NCI-H146 treated with DMSO at 0.1 percent for 48 hours (cell line): ENCODE results near the gene VCPKMT.
A peak's percentile ranks its signal among the peaks of the same experiment; 100 is the strongest.

Experiments used
- DNase-seq: peaks from one replicate; lab custom pipeline; 2025; ENCODE audit not compliant: unreplicated experiment; lab: John Stamatoyannopoulos, UW

VCPKMT gene

DNA sequence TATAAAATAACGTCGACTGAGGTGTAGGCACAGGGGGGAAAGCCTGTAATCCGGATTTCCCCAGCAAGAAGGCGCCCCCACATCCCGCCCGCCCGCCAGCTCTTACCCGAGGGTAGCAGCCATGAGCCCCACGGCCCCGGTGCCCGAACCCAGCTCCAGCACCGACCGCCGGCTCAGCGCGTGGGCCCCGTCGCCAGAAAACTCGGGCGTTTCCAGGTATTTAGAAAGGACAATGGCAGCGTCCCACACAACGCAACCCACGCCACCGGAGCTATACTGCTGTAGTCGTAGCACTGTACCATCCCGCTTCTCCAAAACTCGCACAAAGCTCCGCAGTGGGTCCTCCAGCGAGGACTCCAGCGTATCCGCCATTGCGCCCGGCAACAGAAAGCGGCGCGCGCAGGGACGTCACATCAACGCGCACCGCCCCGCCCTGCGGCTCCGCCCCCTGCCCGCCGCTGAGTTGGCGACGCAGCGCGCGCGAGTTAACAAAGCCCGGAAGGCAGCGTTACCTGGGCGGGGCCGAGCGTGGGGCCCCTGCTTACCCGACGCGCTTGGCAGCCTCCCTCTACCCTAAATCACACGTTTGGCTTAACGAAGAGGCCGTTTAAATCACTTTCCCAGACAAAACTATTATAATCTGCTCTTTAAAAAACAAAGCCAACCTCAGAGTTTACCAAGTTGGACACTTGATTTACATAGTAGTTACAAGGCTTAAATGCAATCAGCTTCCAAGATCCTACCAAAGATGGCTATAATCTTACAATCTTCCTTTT, at the start of gene VCPKMT:
TSS of gene VCPKMT (minus strand) at position 392 of the 776 bp plus-strand sequence. CDS start at position 372, 20 bp downstream.
- DNase-seq = peak; percentile 81

DNA sequence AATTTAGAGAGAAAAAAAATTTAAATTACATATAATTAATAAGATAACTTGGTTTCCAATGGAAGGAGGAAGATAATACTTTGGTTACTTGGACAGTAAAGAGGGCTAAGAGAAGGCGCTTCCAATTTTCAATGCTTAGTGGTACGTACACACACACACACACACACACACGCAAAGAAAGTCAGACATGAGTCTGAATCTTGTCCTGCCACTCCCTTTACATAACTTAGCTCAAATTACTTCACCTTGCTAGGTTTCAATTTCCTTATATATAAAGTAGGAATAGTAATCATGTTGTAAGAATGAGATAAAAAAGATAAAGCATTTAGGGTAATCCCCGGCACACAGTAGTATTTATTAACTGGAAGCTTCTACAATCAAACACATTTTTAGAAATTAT, 39.7 kb upstream of the VCPKMT start:
- DNase-seq = no peak

DNA sequence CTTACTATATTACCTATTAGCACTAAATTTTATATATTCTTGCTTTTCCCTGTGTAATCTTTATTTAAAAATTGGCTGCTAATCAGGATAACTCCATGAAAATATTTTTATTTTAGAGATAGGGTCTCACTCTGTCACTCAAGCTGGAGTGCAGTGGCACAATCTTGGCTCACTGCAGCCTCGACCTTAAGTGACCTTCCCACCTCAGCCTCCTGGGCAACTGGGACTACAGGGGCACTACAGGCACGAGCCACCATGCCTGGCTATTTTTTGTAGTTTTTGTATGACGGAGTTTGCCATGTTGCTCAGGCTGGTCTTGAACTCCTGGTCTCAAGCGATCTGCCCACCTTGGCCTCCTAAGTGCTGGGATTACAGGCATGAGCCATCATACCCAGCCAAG, 32.4 kb upstream of the VCPKMT start:
- DNase-seq = no peak

DNA sequence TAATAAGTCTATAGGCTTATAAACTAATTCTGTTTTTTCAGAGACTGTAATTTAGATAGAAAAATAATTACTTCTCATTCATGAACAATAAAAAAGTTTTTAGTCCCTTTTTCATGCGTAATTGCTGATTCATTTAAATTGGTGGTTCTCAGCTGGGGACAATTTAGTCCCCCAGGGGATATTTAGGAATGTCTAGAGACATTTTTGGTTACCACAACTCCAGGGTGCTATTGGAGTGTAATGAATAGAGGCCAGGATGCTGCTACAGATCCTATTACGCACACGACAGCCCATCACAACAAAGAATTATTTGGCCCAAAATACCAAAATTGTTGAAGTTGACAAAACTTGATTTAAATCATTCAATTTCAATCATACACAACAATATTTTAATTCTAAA, 22.8 kb upstream of the VCPKMT start:
- no peak for DNase-seq

DNA sequence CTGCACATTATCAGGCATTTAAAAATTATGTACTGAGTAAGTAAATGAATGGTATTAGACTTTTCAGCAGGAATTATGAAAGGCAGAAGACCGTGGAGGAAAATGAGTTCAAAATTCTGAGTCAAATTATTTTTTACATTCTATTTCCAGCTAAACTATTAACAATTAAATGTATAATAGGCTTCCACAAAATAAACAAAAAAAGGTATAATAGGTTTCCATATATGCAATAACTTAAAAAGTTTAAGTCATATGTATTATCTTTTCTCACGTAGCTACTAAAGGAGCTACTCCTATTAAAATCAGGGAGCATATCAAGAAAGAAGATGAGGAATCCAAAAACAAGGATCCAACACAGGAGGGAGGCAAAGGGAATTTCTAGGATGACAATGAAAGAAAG, 11.4 kb upstream of the VCPKMT start:
- DNase-seq = no peak

DNA sequence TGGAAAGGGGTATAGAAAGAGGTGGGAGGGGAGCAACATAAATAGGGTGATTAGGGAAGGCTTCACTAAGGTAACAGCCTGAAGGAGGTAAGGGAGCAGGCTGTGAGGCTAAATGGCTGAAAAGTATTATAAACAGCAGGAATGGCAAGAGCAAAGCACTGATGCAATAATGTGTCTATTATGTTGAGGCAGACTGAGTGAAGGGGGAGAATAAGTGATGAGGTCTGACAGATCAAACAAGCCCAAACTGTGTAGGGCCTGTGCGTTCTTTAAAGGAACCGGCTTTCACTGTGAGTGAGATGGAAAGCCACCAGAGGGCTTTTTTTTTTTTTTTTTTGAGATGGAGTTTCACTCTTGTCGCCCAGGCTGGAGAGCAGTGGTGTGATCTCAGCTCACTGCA, 6.7 kb upstream of the VCPKMT start:
- peak; percentile 50 for DNase-seq

DNA sequence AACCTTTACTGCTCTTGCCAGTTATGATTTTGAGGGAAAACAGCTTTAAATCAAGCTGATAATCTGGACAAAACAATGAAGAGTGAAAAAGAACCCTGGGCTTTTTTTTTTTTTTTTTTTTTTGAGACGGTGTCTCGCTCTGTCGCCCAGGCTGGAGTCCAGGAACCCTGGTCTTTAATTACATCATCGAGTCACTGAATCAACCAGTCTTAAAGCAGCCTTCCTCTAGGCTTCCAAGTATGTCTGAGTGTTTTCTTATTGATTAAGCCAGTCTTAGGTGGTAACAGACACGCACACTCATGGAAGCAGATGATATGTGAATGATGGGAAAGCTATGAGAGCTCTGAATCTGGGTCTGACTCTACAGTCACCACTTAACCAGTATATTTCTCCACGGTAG, 5.9 kb upstream of the VCPKMT start:
- no peak for DNase-seq

DNA sequence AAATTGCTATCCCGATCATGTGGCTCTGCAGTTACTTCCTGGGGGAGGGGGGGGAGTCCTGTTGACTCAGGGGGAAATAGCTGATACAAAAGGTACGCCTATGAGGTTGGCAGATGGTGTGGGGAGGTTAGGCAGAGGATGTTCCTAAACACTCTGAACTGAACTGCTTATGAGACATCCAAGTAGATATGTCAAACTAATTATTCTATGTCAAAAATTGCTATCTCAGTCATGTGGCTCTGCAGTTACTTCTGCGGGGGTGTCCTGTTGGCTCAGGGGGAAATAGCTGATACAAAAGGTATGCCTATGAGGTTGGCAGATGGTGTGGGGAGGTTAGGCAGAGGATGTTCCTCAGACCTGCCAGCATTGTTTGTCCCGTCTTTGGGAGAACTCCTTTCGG, 5.1 kb upstream of the VCPKMT start:
- no peak for DNase-seq

DNA sequence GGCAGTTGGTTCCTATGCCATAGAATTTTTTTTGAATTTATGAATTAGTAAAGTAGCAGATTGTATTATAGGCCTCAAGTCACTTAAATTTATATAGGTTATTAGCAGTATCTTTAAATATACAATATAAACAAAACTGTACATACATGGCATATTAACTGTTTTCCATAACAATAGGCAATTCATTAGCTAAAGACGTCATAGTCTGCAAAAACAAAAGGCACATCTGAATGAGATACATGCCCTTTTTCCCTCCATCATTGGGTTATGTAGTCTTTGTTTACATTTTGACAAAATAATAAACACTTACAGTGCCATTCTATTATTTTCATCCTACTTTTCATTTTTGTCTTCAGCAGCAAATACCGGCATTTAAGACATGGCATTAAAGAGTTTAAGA, 1.1 kb upstream of the VCPKMT start:
- no peak for DNase-seq

DNA sequence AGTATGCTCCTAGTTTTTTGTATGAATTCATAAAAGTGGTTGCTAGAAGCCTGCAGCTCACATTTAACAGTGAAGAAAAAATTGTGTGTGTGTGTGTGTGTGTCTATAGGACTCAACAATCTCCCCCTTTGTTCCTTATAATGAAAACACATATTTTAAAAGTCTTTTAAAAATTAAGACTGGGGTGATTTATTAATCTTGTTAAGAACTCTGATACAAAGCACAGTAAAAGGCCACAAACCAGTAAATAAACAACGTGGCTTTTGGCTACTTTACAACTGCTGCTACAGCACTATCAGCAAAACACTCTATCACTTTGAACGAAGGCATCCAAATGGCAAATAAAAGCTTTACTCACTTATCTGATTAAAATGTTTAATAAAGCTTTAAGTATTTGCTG, 594 bp upstream of the VCPKMT start:
- DNase-seq = peak; percentile 47

DNA sequence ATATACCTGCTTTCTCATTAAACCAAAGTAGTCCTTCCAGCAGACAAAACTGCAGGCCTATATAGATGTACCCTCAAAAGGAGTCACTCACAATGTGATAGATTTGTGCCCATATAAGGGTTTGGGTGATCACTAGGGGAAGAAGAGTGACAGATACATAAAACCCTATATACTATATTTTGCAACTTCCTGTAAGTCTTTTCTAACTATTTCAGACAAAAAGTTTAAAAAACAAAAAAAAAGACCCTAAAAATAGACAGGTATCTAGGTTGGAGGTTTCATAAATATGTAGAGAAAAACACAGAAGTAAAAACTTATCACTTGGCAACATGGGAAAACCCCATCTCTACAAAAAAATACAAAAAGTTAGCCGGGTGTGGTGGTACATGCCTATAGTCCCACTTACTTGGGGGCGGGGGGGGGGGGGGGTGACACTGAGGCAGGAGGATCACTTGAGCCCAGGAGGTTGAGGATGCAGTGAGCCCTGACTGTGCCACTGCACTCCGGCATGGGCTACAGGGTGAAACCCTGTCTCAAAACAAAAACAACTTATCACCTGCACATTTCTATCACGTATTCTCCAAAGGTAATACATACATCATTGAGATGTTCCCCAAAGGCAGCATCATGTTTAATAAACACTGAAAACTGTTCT, 2.9 kb downstream of the VCPKMT start:
- no peak for DNase-seq

DNA sequence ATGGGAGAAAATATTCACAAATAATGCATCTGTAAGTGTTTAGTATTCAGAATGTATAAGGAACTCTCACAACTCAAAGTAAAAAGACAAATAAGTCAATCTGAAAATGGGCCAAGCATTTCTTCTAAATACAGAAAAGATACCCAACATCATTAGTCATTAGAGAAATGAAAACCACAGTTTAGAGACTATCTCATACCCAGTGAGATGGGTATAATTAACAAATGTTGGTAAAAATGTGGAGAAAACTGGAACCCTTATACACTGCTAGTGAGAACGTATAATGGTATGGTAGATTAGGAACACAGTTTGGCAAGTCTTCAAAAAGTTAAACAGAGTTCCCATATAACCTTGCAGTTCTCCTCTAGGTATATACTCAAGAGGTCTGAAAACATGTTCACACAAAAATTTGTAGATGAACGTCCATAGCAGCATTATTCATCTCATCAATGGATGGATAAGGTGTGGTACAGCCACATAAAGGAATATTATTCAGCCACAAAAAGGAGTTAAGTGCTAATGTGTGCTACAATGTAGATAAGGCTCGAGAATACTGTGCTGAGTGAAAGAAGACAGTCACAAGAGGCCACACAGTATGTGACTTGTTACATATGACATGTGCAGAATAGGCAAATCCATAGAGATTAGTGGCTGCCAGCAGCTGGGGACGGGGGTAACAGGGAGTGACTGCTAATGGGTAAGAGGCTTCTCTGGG, 5.9 kb downstream of the VCPKMT start:
- no peak for DNase-seq

DNA sequence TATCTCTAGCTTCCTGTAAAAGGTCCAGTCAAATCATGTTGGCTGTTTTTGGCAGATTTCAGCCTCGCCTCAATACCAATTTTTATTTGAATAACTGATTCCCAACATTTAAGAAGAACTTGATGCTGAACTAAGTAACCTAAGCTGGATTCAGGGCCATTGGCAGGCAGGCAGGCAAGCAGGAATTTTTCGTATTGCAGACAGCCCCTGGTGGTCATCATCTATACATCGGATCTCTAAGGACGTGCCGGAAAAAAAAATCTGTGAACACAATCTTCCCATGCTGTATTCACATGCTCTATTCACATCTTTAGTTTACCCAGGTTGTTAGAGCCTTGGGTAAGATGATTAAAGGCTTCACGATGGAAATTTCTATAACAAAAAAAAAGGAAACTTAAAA, 7.0 kb downstream of the VCPKMT start:
- no peak for DNase-seq

DNA sequence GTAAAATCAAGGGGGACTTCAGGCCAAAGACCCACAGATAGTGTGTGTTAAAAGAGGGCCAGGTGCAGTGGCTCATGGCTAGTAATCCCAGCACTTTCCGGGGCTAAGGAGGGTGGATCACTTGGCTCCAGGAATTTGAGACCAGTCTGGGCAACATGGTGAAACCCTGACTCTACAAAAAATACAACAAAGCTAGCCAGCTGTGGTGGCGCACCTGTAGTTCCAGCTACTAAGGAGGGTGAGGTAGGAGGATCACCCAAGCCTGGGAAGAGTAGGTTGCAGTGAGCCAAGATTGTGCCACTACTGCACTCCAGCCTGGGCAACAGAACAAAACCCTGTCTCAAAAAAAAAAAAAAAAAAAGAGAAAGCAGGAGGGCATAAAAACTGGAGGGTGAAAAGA, 8.5 kb downstream of the VCPKMT start:
- no peak for DNase-seq

DNA sequence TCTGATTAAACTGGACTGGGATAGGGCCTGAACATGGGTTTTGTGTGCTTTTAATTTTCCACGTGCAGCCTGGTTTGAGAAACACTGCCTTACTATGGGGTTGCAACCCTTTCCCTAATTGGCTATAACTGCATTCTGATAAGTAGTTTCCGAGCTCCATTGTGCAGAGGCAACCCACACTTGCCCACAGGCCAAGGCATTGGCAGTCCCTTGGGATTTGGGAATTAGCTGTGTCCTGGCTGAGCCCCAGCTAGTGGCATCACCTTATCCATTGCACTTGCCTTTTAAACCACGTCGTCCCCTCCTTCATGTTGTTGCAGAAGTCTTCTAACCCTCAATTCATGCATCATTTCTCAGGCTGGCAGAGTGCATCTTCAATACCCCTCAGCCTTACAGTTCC, 10.2 kb downstream of the VCPKMT start:
- DNase-seq = no peak

DNA sequence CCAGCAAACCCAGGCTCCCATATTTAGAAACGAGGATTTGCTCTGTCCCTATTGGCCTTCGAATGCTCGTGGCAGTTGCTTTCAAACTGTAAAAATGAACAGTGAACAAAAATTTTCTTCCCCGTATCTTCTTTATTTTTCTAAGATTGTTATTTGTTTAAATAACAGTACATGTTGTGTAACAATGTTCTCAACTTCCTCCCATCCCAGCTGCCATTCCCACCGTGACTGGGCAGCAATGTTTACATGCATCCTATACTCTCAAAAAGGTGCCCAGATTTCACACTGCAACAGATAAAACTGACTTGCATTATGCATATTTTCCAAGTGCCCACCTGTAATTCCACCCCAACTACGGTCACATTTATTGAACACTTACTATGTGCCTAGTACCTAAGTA, 12.8 kb downstream of the VCPKMT start:
- DNase-seq = no peak

DNA sequence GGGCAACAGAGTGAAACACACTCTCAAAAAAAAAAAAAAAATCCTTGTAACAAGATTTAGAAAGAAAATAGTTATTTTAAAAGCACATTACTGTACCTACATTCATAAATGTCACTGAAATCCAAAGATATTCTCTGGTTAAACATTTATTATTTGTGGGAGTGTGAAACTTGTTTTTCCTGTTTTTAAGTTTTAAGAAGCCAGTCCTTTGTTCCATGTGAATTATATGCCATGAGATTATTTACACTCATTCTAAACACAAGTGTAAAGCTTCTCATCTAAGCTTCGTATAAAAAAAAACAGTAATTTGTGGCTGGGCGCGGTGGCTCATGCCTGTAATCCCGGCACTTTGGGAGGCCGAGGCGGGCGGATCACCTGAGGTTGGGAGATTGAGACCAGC, 15.0 kb downstream of the VCPKMT start:
- DNase-seq = no peak

DNA sequence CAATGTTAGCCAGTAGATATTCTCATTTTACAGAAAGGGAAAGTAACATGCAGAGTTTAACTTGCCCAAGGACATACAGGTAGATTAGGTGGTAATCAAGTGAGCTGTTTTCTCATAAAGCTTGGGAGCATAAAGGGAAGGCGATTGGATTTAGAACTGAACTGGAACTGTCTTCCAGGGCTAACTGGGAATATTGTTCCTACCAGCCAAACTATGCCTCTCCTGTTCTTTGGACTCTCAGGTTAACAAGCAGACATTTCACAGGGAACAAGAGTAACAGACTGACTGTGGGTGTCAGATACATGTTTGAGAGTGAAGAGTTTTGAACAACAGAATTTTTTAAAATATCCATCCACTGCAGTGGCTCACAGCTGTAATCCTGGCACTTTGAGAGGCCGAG, 15.6 kb downstream of the VCPKMT start:
- DNase-seq = no peak

DNA sequence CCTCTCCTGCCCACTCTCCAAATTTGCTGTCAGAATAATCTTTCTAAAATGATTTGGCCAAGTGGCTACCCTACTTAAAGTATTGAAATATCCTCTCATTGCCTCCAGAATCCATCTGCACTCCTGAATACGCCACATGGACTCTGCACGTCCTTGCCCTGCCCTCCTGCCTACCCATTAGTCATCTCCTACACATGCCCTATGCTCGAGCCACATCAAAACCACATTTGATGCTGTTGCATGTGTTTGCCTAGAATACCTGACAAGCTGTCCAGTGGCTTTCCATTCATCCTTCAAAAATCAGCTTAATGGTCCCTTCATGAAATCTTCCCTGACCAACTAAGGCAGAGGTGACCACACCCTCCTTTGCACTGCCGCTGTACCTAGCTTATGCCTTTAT, 17.0 kb downstream of the VCPKMT start:
- no peak for DNase-seq

DNA sequence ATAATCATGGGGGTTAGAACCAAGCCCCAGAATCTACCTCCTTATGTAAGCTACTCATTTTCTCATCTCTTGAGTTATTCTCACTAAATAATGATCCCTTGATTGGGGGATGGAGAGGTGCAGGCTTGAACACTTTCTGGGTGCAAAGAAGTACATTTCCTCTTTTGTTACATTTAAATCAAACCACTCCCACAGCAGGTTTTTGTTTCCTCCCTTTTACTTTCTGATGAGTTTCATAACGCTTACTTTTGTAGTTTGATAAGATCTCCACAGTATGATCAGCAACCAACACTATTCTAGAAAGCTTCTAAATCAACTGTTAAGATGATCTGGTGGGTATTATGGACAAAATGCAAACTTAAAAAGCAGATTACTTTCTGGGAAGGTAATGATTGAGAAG, 20.5 kb downstream of the VCPKMT start:
- no peak for DNase-seq

DNA sequence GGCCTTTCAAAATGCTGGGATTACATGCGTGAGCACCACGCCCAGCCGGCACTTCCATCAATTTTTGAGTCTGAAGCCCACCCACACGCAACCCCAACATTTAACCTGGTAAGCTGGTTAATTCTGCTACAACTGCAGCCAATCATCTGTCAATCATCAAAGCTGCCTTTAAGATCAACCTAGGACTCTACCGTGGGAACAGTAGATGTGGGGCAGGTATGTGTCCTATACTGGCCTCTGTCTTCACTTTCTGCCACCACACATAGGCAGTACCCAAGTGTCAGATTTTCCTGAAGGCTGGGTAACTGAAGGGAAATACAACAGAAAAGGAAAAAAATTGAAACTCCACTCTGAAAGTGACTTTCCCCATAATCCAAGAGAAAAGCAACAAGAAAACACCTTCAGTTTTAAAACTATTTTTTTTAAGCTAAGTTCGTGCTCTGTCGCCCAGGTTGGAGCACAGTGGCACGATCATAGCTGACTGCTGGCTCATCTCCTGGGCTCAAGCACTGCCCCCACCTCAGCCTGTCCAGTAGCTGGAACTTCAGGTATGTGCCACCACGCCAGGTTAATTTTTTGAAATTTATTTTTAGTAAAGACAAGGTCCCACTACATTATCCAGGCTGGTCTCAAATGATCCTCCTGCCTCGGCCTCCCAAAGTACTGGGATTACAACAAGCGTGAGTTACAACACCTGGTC, 22.2 kb downstream of the VCPKMT start:
- no peak for DNase-seq

DNA sequence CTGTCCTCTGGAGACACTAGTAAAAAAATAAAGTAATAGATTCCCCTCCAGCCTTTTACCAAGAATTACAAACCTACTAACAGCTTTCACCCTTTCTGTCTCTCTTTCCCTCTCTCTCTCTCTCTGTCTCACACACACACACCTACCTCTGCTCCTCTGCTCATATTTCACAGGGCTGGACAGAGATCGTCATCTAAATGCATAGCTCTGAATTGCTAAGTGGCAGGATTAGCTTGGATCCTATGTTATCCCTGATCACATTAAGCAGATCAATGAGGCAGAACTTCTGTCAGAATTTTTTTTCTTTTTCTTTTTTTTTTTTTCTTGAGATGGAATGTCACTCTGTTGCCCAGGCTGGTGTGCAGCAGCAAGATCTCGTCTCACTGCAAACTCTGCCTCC, 22.9 kb downstream of the VCPKMT start:
- DNase-seq = no peak
